GM18505 (cell line): Measurements from ENCODE around the gene GBF1.

ENCODE experiments used
- ATAC-seq: cut with Tn5 transposase; IDR thresholded peaks from one replicate; pipeline ENCODE4 v1.9.1; 2021; ENCODE audit not compliant: unreplicated experiment
- POLR2A ChIP-seq: IDR thresholded peaks from 4 replicates; pipeline ENCODE4 v1.6.1; 2011; ENCODE audit warnings: borderline replicate concordance; ENCODE audit not compliant: insufficient read depth, insufficient read length; ENCODE audit errors: extremely low read depth

GBF1 gene

GRCh38 chr10:102408728-102409603 is 163.6 kb downstream of the GBF1 start:
- no peak for ATAC-seq
- TF ChIP-seq POLR2A, result no peak

GRCh38 chr10:102409604-102410428 is 164.5 kb downstream of the GBF1 start:
- no peak for ATAC-seq
- TF ChIP-seq POLR2A, result no peak

- TF ChIP-seq POLR2A, result no peak
- ATAC-seq, result no peak
Observed at GRCh38 chr10:102410429-102411073, 165.2 kb downstream of the GBF1 start.

GRCh38 chr10:102411341-102412255 is 166.3 kb downstream of the GBF1 start:
- ATAC-seq, result no peak
- TF ChIP-seq POLR2A, result no peak

- TF ChIP-seq POLR2A, result no peak
- ATAC-seq, result no peak
Observed at GRCh38 chr10:102412293-102412692, 167.0 kb downstream of the GBF1 start.

GRCh38 chr10:102413053-102413705 is 167.8 kb downstream of the GBF1 start:
- ATAC-seq, result no peak
- TF ChIP-seq POLR2A, result no peak

GRCh38 chr10:102413806-102414561 is 168.7 kb downstream of the GBF1 start:
- no peak for ATAC-seq
- no peak for TF ChIP-seq POLR2A

- TF ChIP-seq POLR2A, result no peak
- no peak for ATAC-seq
Observed at GRCh38 chr10:102414749-102415148, 169.4 kb downstream of the GBF1 start.

GRCh38 chr10:102416283-102416682 is 171.0 kb downstream of the GBF1 start:
- no peak for ATAC-seq
- no peak for TF ChIP-seq POLR2A

- ATAC-seq, result no peak
- no peak for TF ChIP-seq POLR2A
Observed at GRCh38 chr10:102416695-102417094, 171.4 kb downstream of the GBF1 start.

GRCh38 chr10:102418622-102419268 is 173.4 kb downstream of the GBF1 start, which contains the start of gene PSD:
Gene PSD, minus strand, starts transcription at chr10:102418785. Its CDS starts 1,747 bp downstream, at chr10:102417038.
- ATAC-seq, result no peak
- no peak for TF ChIP-seq POLR2A
